Measurements from ENCODE around the gene TANC1.

GRCh38 chr2:159265171-159265576 lies 296.7 kb downstream of the TANC1 start:
- TF ChIP-seq CTCF (IDR thresholded peaks at IDR 0.05) (no peak), ZFX (IDR thresholded peaks at IDR 0.05; ENCODE audit: borderline replicate concordance) (no peak)
